SK-N-SH (cell line): ENCODE measurements around the gene DDX25.

Experiments used
- CHD2 ChIP-seq: fragments of 150-350 bp; IDR thresholded peaks from 2 replicates; pipeline ENCODE4 v1.6.1; 2018; ENCODE audit warnings: low read length; ENCODE audit not compliant: partially characterized antibody
- SIN3A ChIP-seq: IDR thresholded peaks from 2 replicates; pipeline ENCODE4 v1.6.1; 2012; ENCODE audit warnings: low read depth, mild to moderate bottlenecking, low read length, moderate library complexity, borderline replicate concordance
- YY1 ChIP-seq: IDR thresholded peaks from 2 replicates; pipeline ENCODE4 v1.4.0; 2012; ENCODE audit warnings: low read depth, mild to moderate bottlenecking
- TF ChIP-seq, protein P1 (sequence below): fragments of 200-600 bp; sonication (generic); IDR thresholded peaks from 2 replicates; pipeline ENCODE4 v1.6.1; 2017; ENCODE audit warnings: antibody characterized with exemption, mild to moderate bottlenecking, moderate library complexity

GRCh38 chr11:125940145-125940544 is 35.8 kb downstream of the DDX25 start:
- no peak for TF ChIP-seq CHD2
- TF ChIP-seq, protein P1, sequence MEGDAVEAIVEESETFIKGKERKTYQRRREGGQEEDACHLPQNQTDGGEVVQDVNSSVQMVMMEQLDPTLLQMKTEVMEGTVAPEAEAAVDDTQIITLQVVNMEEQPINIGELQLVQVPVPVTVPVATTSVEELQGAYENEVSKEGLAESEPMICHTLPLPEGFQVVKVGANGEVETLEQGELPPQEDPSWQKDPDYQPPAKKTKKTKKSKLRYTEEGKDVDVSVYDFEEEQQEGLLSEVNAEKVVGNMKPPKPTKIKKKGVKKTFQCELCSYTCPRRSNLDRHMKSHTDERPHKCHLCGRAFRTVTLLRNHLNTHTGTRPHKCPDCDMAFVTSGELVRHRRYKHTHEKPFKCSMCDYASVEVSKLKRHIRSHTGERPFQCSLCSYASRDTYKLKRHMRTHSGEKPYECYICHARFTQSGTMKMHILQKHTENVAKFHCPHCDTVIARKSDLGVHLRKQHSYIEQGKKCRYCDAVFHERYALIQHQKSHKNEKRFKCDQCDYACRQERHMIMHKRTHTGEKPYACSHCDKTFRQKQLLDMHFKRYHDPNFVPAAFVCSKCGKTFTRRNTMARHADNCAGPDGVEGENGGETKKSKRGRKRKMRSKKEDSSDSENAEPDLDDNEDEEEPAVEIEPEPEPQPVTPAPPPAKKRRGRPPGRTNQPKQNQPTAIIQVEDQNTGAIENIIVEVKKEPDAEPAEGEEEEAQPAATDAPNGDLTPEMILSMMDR: no peak
- TF ChIP-seq YY1: no peak
- TF ChIP-seq SIN3A: no peak
